Body of pancreas (tissue), 4 donors: ENCODE measurements around the gene ADIPOR2. TPM values are rescaled to one million over a fixed set of nuclear protein-coding genes. Genes with fewer than 3 reads are reported as not detected.

Experiments used
- ATAC-seq: fragments of 150-250 bp; one replicate; pipeline ENCODE4 v1.9.1; 2016
- DNase-seq, 4 donors: peaks; one replicate each; pipeline ENCODE4 v3.0.0-alpha.2; 2019
- H3K27ac ChIP-seq, 4 donors: fragments of 200-600 bp; sonication (generic); 1 replicate in 3 of 4; 2 replicates in 1 of 4; pipeline versions ENCODE4 v1.5.1 to v1.6.1; 2016 to 2019; ENCODE audit warnings: mild to moderate bottlenecking in 1 of 4, mixed read lengths in 1 of 4, moderate library complexity in 1 of 4
- H3K27me3 ChIP-seq, 2 donors: fragments of 200-600 bp; sonication (generic); one replicate each; pipeline ENCODE4 v1.6.0; 2016; ENCODE audit warnings: mild to moderate bottlenecking in 1 of 2
- H3K36me3 ChIP-seq, 2 donors: fragments of 200-600 bp; sonication (generic); replicated peaks in 1 of 2; 2 replicates each; pipeline ENCODE4 v1.5.1; 2016; ENCODE audit warnings: low read depth in 2 of 2; ENCODE audit not compliant: insufficient read depth in 1 of 2
- H3K4me1 ChIP-seq: fragments of 200-600 bp; sonication (generic); one replicate; pipeline ENCODE4 v1.6.0; 2016
- H3K4me3 ChIP-seq, 2 donors: fragments of 200-600 bp; sonication (generic); 1 replicate in 1 of 2; 2 replicates in 1 of 2; pipeline ENCODE4 v1.5.1; 2016 to 2019
- H3K9me3 ChIP-seq, 3 donors: fragments of 200-600 bp; sonication (generic); 1 replicate in 2 of 3; 2 replicates in 1 of 3; pipeline ENCODE4 v1.5.1; 2016
- POLR2A ChIP-seq, 3 donors: fragments of 450-650 bp; IDR thresholded peaks; one replicate each; pipeline ENCODE4 v1.6.1; 2016; ENCODE audit warnings: antibody characterized with exemption in 3 of 3, mild to moderate bottlenecking in 2 of 3
- WGBS, 2 donors: methylation state at CpG; one replicate each; pipeline ENCODE4 v1.1.5; 2017; 5-methylcytosine and 5-hydroxymethylcytosine counted together
- intact Hi-C: fragments of 100-400 bp; cut with DNase I; formaldehyde crosslinking; loops from one replicate; pipeline ENCODE4 v1.15.1; 2023
- total RNA-seq, 2 donors: library from RNA; depleted of rRNA; stranded (reverse); fragments of >200 nt; gene quantifications; one replicate each; pipeline ENCODE4 v1.1.0, GENCODE V29; 2016
- TF ChIP-seq, protein P1 (sequence below), 7 experiments: fragments of 450-650 bp in 4 of 7; fragments of 200-600 bp in 3 of 7; sonication (generic) in 3 of 7; IDR thresholded peaks; one replicate each; pipeline ENCODE4 v1.5.1; 2016 to 2019; ENCODE audit warnings: antibody characterized with exemption in 7 of 7

ADIPOR2 gene
- total RNA-seq, 2 donors from 2014 or later = 16.8 to 20.5 TPM

DNA sequence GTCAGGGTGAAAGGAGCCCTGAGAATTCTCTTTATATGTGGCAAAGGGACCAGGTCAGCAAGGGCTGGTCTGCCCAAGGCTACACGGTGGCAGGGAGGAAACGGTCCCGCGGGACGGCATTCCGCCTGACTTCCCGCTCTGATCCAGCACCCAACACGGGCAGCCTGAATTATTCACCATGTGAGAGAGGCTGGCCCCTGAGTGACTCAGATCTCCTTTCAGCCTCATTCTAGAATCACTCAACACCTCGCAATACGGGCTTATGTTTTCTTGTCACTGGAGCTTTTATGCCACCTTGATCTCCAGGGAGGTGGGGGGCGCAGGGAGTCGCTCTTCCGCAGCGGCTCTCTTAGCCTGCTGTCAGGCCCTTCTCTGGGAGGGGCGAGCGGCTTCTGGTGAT lies 138.0 kb downstream of the ADIPOR2 start:
- no peak overlapping the region for H3K4me3 ChIP-seq
- 79 to 80% methylated on average over 16 of the region's 16 CpGs for WGBS, 2 donors
- TF ChIP-seq POLR2A (IDR thresholded peaks at IDR 0.05) = no peak
- TF ChIP-seq, protein P1, sequence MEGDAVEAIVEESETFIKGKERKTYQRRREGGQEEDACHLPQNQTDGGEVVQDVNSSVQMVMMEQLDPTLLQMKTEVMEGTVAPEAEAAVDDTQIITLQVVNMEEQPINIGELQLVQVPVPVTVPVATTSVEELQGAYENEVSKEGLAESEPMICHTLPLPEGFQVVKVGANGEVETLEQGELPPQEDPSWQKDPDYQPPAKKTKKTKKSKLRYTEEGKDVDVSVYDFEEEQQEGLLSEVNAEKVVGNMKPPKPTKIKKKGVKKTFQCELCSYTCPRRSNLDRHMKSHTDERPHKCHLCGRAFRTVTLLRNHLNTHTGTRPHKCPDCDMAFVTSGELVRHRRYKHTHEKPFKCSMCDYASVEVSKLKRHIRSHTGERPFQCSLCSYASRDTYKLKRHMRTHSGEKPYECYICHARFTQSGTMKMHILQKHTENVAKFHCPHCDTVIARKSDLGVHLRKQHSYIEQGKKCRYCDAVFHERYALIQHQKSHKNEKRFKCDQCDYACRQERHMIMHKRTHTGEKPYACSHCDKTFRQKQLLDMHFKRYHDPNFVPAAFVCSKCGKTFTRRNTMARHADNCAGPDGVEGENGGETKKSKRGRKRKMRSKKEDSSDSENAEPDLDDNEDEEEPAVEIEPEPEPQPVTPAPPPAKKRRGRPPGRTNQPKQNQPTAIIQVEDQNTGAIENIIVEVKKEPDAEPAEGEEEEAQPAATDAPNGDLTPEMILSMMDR (IDR thresholded peaks at IDR 0.05) = no peak
- no peaks in the 10 kb centered on the region for H3K9me3 ChIP-seq
- no peak overlapping the region for H3K27ac ChIP-seq
- intact Hi-C loops = no loop called here
- peaks cover 16% of the 10 kb centered on the region for H3K4me1 ChIP-seq
- DNase-seq (no peak), ATAC-seq (no peak)
- H3K27me3 ChIP-seq = no peaks in the 10 kb centered on the region
- H3K36me3 ChIP-seq = no peaks in the 10 kb centered on the region

DNA sequence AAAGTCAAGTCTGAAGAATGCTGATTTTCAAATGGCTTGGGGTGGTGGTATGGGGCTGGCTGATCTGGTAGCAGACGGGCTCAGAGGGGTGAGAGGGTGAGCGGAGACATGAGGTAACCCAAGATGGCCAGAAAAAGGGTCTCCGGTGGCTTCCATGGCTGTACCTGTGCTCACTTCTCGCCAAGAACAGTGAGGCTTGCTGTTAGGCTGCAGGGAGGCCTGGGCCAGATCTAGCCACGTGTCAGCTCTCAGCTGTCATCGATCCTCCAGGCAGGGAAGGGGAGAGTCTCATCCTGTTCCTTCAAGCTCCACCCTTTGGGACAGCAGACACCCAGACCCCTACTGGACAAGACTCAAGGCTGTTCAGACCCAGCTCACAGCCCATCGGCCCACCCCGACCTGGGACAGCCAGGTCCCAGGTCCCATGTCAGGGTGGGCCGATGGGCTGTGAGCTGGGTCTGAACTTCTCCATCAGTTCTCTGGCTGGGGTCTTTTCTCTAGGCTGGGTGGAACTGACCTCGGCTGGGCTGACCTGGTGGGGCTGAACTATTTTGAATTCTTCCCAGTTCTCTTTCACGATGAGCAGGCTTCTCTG lies 138.5 kb downstream of the ADIPOR2 start:
- H3K27ac ChIP-seq = no peak overlapping the region
- TF ChIP-seq POLR2A (IDR thresholded peaks at IDR 0.05) = no peak
- TF ChIP-seq, protein P1 (IDR thresholded peaks at IDR 0.05) = no peak
- no peaks in the 10 kb centered on the region for H3K27me3 ChIP-seq
- H3K36me3 ChIP-seq = no peaks in the 10 kb centered on the region
- intact Hi-C loops = no loop called here
- H3K9me3 ChIP-seq = no peaks in the 10 kb centered on the region
- peaks cover 16% of the 10 kb centered on the region for H3K4me1 ChIP-seq
- ATAC-seq (no peak), DNase-seq (no peak)
- WGBS, 2 donors = 74 to 78% methylated on average over 7 to 11 of the region's 11 CpGs
- H3K4me3 ChIP-seq = no peak overlapping the region

DNA sequence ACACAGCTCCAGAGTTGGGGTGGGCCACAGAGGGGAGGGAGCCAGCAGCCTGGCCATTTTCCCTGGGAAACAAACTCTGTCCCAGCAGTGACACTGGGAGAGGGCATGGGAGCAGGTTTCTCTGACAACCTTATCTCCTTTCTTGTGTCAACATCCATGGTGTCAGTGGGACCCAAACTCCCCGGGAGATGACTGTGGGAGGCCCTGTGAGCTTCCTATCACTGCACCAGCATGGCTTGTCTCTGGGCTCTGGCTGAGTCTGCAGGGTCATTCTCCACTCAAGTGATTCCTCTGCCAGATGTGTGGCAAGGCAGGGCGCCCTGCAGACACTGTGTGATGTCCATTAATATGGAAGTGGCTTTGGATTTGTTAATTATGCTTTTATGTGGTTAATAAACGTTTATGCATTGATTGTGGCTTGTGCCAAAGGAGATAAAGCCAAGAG lies 139.6 kb downstream of the ADIPOR2 start:
- Histone ChIP-seq H3K27me3 (no peaks in the 10 kb centered on the region), H3K9me3 (no peaks in the 10 kb centered on the region), H3K4me3 (no peak overlapping the region), H3K4me1 (peaks cover 16% of the 10 kb centered on the region), H3K36me3 (no peaks in the 10 kb centered on the region), H3K27ac (no peak overlapping the region)
- ATAC-seq (no peak), DNase-seq (no peak)
- intact Hi-C loops = no loop called here
- WGBS, 2 donors = 15 to 22% methylated on average over 2 to 3 of the region's 3 CpGs
- no peak for TF ChIP-seq POLR2A (IDR thresholded peaks at IDR 0.05)
- TF ChIP-seq, protein P1 (IDR thresholded peaks at IDR 0.05) = no peak

DNA sequence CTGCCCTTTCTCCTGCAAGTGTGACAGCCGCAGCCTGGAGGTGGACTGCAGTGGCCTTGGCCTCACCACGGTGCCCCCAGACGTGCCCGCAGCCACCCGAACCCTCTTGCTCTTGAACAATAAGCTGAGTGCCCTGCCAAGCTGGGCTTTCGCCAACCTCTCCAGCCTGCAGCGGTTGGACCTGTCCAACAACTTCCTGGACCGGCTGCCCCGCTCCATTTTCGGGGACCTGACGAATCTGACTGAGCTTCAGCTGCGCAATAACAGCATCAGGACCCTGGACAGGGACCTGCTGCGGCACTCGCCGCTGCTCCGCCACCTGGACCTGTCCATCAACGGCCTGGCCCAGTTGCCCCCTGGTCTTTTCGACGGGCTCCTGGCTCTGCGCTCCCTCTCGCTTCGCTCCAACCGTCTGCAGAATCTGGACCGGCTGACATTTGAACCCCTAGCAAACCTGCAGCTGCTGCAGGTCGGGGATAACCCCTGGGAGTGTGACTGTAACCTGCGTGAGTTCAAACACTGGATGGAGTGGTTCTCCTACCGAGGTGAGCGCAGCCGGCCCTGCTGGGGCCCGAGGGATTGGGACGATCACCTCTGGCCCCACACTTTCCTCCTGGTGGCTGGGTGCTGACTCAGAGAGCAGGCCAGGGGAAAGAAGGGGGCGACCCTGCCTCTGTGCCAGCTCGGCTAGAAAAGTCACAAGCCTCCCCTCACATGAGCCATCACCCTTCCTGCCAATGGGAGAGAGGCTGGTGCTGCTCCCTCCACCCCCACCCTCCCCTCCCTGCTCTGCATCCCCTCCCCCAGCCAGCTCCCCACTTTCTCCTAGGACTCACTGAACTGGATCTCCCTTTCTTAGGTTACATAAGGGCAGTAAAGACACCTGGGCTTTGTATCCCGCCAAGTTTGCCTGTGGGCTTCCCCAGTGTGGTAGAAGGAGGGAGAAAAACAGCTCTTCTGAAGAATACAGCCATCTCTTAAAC lies 140.4 kb downstream of the ADIPOR2 start:
- peak; percentile 88 to 95 (median 92) for DNase-seq
- WGBS, 2 donors = 7 to 12% methylated on average over 16 to 34 of the region's 34 CpGs
- Histone ChIP-seq H3K27ac (no peak overlapping the region), H3K4me3 (no peak overlapping the region), H3K9me3 (no peaks in the 10 kb centered on the region), H3K4me1 (peaks cover 16% of the 10 kb centered on the region), H3K36me3 (no peaks in the 10 kb centered on the region), H3K27me3 (no peaks in the 10 kb centered on the region)
- TF ChIP-seq, protein P1 (IDR thresholded peaks at IDR 0.05) = no peak
- ATAC-seq = peak; percentile 94
- intact Hi-C loops = no loop called here
